HG02763 (cell line): Measurements from ENCODE around the gene CLIP1.
"Not testable (repeated sequence)": the region's sequence is repeated elsewhere in the genome, so short reads cannot be mapped to it uniquely, and the experiment has no call there.

ENCODE experiments used
- ATAC-seq: cut with Tn5 transposase; IDR thresholded peaks from one replicate; pipeline ENCODE4 v1.9.1; 2021; ENCODE audit warnings: mild to moderate bottlenecking, moderate library complexity; ENCODE audit not compliant: unreplicated experiment

CLIP1 gene

DNA sequence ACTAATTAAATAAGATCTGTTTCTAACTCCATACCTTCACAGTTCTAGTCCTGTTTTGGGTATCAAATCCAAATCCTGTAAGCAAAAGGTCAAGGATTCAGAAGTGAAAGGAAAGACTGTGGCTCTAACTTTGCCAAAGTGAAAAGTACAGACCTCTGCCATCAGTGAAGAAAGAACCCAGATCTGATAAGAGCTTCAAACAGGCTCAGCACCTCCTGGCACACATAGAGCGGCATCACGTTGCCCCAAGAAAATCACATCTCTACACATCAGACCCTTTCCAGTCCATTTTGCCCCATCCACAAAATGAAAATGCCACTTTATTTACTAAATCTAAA lies 23.2 kb downstream of the CLIP1 start:
- no peak for ATAC-seq

DNA sequence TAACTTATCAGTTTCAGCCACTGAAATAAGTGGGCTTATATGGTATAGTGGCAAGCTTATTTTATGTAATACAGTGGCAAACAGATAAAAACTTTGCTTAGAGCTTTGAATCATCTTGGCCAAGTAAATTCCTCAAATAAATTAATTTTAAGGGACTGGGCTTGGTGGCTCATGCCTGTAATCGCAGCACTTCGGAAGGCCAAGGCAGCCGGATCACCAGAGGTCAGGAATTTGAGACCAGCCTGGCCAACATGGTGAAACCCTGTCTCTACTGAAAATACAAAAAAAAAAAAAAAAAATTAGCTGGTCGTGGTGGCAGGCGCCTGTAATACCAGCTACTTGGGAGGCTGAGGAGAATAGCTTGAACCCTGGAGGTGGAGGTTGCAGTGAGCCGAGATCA lies 24.5 kb downstream of the CLIP1 start:
- ATAC-seq = not testable (repeated sequence)

DNA sequence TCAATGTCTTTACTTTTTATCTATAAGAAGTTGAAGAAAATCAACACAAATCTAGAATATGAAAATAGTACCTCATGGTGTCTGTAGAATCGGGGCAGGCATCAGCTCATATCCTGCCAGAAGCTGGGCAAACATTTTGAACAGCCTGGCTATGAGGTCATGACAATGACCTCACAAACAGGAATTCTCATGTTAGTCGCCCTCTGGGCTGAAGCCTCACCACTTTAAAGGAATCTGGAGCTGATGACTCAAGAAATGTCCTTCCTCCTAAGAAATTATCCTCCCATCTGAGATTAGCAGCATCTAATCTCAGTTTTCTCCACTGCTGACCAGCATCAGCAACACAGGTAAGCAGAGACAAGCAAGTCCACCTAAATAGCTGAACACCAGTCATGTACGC lies 27.1 kb downstream of the CLIP1 start:
- ATAC-seq = no peak

DNA sequence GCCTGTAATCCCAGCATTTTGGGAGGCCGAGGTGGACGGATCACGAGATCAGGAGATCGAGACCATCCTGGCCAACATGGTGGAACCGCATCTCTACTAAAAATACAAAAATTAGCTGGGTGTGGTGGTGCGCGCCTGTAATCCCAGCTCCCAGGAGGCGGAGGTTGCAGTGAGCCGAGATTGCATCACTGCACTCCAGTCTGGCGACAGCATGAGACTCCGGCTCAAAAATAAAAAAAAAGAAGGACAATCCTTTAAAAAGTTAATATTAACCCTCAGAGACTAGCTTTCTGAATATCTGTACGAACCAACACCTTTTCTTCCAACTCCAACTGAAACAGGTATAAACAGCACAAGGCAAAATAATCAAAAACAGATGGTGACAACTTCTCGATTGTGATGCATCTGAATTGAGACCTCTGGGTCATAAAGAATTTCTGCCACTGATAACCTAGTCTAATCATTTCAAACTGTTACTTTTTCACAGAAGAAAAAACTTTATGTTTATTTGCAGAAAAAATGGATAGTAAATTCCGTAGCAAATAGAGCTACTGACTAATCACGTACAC lies 27.8 kb downstream of the CLIP1 start:
- ATAC-seq = no peak

DNA sequence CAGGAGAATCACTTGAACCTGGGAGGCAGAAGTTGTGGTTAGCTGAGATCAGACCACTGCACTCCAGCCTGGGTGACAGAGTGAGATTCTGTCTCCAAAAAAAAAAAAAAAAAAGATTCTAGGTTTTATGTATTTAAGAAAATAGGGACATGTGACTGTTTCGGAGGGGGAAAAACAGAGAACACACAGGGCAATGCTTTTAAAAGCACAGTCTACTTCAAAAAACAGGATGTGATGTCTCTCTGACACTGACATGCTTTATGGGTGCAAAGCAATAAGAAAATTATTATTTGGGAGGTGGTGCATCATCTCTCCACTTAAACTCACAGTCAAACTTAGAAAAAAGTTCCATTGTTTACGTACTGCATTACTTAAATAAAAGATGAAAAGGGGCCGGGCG lies 28.7 kb downstream of the CLIP1 start:
- no peak for ATAC-seq

DNA sequence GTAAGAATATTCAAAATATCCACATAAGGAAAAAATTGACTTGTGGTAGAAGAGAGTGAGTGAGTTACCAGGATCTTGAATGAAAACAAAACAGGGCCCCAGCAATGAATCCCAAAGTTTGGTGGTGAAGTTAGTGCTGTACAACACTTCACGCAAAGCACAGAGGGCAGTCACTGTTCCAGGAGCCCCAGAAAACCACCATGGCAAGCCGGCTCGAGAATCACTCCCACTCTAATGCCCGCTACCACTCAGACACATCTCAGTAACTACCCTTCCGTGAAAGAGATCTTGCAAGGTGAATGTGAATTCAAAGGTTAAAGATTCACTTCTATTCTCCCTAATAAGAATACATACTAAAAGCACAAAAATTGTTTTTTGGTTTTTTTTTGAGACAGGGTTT lies 30.1 kb downstream of the CLIP1 start:
- no peak for ATAC-seq

DNA sequence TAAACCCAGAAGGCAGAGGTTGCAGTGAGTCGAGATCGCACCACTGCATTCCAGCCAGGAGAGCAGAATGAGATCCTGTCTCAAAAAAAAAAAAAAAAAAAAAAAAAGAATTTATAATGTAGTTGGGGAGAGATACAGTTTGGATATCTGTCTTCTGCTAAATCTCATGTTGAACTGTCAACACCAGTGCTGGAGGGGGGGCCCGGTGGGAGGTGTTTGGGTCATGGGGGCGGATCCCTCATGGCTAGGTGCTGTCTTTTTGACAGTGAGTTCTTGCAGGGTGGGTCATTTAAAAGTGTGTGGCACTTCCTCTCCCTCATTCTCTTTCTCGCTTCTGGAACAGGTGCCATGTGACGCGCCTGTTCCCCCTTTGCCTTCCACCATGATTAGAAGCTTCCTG lies 32.8 kb downstream of the CLIP1 start:
- ATAC-seq = no peak

DNA sequence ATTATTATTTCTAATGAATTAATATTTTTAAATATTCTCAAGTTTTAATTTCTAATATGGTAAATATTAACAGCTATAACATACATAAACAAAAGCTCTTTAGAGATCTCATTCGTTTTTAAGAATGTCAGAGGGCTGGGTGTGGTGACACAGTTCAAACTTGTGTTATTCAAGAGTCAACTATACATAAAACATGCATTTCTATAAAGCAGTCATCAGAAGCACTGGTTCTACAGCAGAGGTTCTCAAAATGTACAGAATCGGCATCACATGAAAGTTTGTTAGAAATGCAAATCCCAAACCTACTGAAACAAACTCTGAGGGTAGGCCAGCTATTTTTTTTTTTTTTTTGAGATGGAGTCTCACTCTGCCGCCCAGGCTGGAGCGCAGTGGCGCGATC lies 34.6 kb downstream of the CLIP1 start:
- no peak for ATAC-seq

DNA sequence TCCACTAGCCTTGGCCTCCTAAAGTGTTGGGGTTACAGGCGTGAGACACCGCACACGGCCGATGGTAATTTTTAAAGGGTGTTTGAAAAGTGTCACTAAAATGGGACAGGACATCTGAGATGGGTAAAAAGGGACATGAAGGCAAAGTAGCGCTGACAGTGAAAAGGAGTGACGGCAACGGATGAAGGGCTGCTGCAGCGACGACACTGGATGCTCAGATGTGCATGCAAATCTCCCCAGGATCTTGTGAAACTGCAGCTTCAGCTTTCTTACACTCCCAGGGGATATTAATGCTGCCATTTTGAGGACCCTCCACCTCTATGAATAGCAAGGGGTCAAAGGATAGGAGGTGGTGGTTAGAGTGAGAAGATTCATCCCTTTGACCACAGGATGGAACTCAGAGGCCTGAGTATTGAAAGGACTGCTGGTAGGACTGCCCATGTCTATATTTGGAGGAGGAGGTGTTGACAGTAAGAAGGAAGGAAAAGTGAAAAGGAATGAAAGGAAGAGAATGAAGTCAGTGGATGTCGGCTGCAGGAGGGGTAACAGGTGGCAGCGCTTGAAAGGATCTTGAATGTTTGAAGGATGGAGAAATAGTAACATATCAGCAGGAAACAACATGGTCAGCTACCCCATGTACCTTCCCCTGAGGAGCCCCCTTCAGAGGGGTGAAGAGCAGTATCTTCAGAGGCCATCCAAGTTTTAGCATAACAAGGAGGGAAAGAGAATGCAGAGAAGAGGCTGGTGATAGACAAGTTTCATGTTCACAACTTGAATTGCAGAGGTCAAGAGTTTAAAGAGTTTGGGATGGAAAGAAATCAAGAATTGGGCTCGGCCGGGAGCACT lies 37.1 kb downstream of the CLIP1 start:
- no peak for ATAC-seq

DNA sequence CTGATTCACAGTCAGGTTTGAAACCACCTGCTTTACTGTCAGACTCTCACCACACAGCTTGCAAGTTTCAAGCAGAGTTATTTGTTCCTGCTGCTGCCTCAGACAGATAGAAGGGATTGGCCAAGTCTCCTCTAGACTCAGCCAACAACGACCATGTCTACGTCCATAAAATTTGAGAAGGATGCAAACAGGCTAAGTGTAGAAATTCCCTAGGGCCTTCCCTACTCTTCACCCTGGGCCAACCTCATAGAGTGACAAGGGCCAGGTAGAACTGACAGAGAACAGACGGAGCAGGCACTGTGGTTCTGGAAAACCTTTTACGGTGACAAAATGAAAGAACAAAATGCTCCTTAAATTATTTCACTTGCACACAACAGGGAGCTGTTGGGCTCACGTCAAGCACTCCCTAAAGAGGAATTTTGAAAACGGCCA lies 39.5 kb downstream of the CLIP1 start:
- no peak for ATAC-seq

DNA sequence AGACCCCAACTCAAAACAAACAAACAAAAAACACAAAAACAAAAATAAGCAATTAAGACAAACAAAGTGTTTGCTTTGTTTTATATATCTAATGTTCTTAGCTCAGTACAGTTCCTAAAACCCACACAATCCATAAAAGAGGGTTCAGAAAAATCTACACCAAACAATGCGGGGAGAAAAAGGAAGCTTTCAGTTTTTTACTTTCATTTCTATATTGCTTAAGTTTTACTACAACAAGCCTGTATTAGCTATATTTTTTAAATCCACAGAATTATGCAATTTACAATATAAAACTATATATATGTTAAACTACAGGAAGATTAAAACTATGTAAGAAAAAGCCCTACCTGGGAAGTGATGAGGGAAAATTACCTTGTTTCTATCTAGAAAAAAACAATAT lies 41.4 kb downstream of the CLIP1 start:
- no peak for ATAC-seq

DNA sequence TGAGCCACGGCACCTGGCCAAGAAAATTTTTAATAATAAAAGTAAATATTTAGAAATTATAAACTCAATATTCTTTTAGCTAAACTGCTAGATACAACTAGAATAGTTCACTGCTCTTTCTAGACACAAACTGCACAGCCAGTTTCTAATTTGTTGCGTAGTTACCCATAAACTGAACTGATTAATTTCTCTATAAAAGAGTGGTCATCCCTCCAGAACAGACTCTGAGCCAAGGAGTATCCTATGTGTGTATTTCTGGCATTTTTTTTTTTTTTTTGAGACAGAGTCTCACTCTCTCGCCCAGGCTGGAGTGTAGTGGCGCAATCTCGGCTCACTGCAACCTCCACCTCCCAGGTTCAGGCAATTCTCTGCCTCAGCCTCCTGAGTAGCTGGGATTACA lies 45.7 kb downstream of the CLIP1 start:
- not testable (repeated sequence) for ATAC-seq

DNA sequence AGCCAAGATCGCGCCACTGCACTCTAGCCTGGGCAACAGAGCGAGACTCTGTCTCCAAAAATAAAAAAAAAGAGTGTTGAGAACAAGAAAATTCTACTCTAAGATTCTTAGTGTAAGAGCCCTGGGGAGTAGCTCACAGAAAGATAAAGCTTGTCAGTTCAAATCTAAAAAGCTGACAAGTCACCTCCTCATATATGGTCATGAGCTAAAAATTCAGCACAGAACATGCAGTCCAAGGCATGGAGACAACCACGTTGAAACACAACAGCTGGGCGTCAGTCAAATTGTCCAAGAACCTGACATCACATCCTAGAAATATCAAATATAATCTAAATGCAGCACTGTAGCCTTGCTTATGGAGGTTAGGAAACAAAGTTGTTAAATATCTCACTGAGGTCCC lies 47.8 kb downstream of the CLIP1 start:
- ATAC-seq = no peak

DNA sequence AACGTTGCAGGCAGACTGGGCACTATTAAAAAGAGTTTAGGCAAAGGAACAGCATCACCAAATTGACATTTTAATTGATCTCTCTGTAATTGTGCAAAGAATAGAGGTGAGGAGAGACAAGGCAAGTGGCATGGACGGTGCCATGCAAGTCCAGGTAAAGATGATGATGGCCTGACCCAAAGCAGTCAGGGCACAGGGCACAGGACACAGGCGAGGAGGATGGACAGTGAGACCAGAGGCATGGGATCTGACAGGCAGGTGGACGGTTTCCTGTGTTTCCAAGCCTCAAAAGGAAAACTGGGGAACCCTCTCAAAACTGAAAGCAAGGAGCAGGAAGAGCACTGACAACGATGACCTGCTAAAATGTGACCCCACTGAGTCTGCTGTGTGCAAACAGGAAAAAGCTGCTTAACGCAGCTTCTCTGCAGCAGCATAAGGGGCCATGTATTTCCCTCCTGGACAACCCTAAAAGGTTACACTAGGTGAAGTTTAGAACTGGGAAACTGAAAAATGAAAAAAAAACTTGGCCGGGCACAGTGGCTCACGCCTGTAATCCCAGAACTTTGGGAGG lies 50.9 kb downstream of the CLIP1 start:
- ATAC-seq = no peak

DNA sequence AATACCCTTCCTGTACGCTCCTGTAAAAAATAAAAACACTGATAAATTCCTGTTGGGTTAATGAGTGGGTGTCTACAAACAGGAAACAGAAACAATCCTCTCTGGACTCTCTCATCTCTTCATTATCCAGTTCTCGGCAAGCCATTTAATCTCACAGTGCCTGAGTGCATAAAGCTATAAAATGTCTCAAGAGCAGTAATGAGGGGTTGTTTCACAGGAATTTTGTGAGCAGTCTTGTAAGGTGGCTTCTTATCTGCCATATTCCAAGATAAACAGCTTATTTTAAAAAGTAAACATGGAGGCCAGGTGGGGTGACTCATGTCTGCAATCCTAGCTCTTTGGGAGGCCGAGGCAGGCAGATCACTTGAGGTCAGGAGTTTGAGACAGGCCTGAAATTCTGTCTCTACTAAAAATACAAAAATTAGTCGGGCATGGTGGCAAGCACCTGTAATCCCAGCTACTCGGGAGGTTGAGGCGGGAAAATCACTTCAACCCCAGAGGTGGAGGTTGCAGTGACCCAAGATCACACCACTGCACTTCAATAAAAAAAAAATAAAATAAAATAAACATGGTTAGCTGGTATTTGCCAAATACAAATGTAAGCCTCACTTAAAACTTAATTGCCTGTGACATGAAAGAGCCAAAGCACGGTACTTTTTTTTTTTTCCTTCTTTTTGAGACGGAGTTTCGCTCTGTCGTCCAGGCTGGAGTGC lies 54.0 kb downstream of the CLIP1 start:
- no peak for ATAC-seq

DNA sequence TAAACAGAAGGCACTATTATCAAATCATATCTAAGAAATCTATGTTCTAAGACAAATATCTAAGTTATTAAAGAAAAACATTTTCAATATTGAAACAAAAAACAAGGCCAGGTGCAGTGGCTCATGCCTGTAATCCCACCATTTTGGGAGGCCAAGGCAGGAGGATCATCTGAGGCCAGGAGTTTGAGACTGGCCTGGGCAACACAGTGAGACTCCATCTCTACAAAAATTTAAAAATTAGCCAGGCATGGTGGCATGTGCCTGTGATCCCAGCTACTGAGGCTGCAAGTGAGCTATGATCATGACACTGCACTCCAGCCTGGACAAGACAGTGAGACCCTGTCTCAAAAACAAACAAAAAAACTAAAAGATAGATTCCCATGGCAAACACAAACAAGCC lies 54.8 kb downstream of the CLIP1 start:
- not testable (repeated sequence) for ATAC-seq

DNA sequence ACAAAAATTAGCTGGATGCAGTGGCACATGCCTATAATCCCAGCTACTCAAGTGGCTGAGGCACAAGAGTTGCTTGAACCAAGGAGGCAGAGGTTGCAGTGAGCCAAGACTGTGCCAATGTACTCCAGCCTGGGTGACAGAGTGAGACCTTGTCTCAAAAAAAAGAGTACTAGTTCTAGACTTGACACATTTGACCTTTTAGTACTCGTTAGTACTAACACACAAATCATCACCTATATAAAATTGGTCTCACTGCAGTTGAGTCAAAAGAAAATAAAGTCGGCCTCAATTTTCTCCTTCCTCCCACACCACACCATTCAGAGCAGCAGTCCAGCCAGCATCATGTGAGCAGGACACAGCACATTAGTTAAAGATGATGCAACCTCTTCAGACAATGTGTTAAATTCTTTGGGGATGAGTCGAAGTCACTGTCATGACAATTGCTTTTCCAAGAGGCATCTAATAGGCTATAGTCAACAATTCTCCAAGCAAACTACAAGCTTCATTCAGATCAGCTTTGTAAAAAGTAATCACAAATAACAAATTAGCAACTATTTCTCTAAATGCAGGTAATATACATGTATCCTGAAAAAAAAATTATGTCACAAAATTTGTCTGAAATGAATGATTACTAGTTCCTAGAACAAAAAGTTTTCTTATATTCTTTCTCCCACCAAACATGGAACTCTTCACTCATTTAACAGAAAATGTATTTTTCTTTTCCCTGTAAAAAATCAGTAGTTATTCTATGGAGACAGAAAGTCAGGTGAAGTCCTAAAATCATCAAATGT lies 55.6 kb downstream of the CLIP1 start:
- no peak for ATAC-seq

DNA sequence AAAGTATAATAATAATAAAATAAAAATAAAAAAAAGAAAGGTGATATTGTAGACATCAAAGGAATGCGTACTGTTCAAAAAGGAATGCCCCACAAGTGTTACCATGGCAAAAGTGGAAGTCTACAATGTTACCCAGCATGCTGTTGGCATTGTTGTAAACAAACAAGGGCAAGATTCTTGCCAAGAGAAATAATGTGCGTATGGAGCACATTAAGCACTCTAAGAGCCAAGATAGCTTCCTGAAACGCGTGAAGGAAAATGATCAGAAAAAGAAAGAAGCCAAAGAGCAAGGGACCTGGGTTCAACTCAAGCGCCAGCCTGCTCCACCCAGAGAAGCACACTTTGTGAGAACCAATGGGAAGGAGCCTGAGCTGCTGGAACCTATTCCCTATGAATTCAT lies 57.2 kb downstream of the CLIP1 start:
- ATAC-seq = not testable (repeated sequence)

DNA sequence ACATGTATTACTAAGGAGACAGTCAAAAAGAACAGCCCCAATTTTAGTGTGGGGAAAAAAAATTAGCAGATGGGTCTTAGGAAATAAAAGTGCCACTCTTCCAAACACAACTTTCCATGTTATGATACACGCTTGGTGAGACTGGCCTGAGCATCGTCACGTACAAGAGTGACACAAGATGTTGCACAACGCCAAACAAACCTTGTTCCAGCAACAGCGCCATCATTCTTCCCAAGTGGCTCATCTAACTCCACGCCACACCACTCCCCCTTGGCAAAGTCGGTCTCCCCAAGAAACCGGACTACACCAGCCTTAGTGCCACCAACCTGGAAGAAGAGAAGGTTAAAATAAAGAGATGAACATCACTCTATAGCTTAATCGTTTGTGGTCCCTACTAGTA lies 58.7 kb downstream of the CLIP1 start:
- ATAC-seq = no peak

DNA sequence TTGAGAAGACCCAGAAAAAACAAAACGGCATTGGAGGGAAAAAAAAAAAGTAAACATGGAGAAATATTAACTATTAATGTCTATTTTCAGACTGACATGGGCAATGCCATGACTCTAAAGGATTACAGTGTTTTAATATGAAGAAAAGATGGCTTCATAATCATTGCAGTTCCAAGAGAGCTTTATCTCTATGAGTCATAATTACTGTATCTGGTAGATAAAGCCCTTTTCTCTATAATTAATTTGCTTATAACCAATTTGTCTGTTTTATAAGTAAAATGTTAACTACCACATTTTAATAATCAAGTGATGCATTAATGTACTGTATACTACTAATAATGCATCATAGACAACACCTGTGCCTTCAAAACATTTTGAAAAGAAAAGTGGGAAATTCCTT lies 59.7 kb downstream of the CLIP1 start:
- ATAC-seq = no peak

DNA sequence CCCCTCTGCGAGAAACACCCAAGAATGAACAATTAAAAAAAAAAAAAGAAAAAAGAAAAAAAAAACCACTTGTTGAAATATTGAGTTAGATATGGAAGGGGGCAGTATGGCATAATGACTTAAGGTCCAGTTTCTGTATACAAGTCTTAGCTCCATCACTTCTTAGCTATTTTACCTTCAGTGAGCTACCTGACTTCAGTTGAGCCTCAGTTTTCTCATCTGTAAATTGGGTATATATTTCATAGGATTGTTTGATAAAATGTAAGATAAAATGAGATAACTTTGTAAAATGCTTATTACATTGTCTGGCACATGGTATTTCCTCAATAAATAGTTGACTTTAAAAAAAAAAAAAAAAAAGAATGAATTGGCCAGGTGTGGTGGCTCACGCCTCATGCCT lies 64.1 kb downstream of the CLIP1 start:
- not testable (repeated sequence) for ATAC-seq
